ENCODE results near the gene CTRB1. TPM values are rescaled to one million over a fixed set of nuclear protein-coding genes. Genes with fewer than 3 reads are reported as not detected.

Gene CTRB1
- total and polyA plus RNA-seq, 10 donors = 0.59 to 25.2 (median 2.5) TPM; not detected in 2

- peak; percentile 51 for DNase-seq
- intact Hi-C loops (cut with DNase I; ENCODE audit: low total_unique reads) = loop anchor here (5.0 kb wide), 1 partner anchor 206 kb away; no protein-coding TSS in a partner anchor
- TF ChIP-seq POLR2A (IDR thresholded peaks at IDR 0.05) = no peak
- TF ChIP-seq, protein P1, sequence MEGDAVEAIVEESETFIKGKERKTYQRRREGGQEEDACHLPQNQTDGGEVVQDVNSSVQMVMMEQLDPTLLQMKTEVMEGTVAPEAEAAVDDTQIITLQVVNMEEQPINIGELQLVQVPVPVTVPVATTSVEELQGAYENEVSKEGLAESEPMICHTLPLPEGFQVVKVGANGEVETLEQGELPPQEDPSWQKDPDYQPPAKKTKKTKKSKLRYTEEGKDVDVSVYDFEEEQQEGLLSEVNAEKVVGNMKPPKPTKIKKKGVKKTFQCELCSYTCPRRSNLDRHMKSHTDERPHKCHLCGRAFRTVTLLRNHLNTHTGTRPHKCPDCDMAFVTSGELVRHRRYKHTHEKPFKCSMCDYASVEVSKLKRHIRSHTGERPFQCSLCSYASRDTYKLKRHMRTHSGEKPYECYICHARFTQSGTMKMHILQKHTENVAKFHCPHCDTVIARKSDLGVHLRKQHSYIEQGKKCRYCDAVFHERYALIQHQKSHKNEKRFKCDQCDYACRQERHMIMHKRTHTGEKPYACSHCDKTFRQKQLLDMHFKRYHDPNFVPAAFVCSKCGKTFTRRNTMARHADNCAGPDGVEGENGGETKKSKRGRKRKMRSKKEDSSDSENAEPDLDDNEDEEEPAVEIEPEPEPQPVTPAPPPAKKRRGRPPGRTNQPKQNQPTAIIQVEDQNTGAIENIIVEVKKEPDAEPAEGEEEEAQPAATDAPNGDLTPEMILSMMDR (IDR thresholded peaks at IDR 0.05 in 8 of 11, conservative IDR thresholded peaks at IDR 0.05 in 3 of 11) = no peak
- TF ChIP-seq POLR2AphosphoS5 (IDR thresholded peaks at IDR 0.05) = no peak
- WGBS, 5 donors = 80 to 86% (median 84%) methylated on average over 24 of the region's 24 CpGs
- Histone ChIP-seq H3K9me3 (no peaks in the 10 kb centered on the region), H3K4me1 (peaks cover 3 to 21% (median 6%) of the 10 kb centered on the region in 6 donors), H3K36me3 (no peaks in the 10 kb centered on the region), H3K4me3 (no peak overlapping the region), H3K27ac (no peak overlapping the region), H3K27me3 (replicated peaks in 1 of 7) (peaks cover 0 to 56% (median 8%) of the 10 kb centered on the region in 7 donors)
These were observed 22.7 kb upstream of the CTRB1 start for GRCh38 chr16:75195811-75196790.

GRCh38 chr16:75196836-75197235 lies 22.0 kb upstream of the CTRB1 start:
- H3K4me1 ChIP-seq = peaks cover 3 to 29% (median 6%) of the 10 kb centered on the region in 6 donors
- TF ChIP-seq POLR2AphosphoS5 (IDR thresholded peaks at IDR 0.05) = no peak
- TF ChIP-seq, protein P1 (IDR thresholded peaks at IDR 0.05 in 8 of 11, conservative IDR thresholded peaks at IDR 0.05 in 3 of 11) = no peak
- TF ChIP-seq POLR2A (IDR thresholded peaks at IDR 0.05) = no peak
- peaks cover 0 to 53% (median 8%) of the 10 kb centered on the region in 7 donors for H3K27me3 ChIP-seq (replicated peaks in 1 of 7)
- no peaks in the 10 kb centered on the region for H3K36me3 ChIP-seq
- peak; percentile 42 for DNase-seq
- 78 to 88% (median 81%) methylated on average over 6 to 9 of the region's 9 CpGs for WGBS, 5 donors
- no peak overlapping the region for H3K27ac ChIP-seq
- H3K9me3 ChIP-seq = no peaks in the 10 kb centered on the region
- intact Hi-C loops (cut with DNase I; ENCODE audit: low total_unique reads) = loop anchor here (5.0 kb wide), 1 partner anchor 205 kb away; no protein-coding TSS in a partner anchor
- no peak overlapping the region for H3K4me3 ChIP-seq

GRCh38 chr16:75197522-75198134 lies 21.2 kb upstream of the CTRB1 start:
- TF ChIP-seq, protein P1 (IDR thresholded peaks at IDR 0.05 in 8 of 11, conservative IDR thresholded peaks at IDR 0.05 in 3 of 11) = no peak
- TF ChIP-seq POLR2A (IDR thresholded peaks at IDR 0.05) = no peak
- TF ChIP-seq POLR2AphosphoS5 (IDR thresholded peaks at IDR 0.05) = no peak
- Histone ChIP-seq H3K4me1 (peaks cover 3 to 30% (median 6%) of the 10 kb centered on the region in 6 donors), H3K9me3 (no peaks in the 10 kb centered on the region), H3K36me3 (no peaks in the 10 kb centered on the region), H3K4me3 (no peak overlapping the region), H3K27ac (no peak overlapping the region), H3K27me3 (replicated peaks in 1 of 7) (peaks cover 0 to 58% (median 8%) of the 10 kb centered on the region in 7 donors)
- intact Hi-C loops (cut with DNase I; ENCODE audit: low total_unique reads) = loop anchor here (5.0 kb wide), 1 partner anchor 205 kb away; no protein-coding TSS in a partner anchor
- DNase-seq = peak; percentile 23
- WGBS, 5 donors = 42 to 61% (median 48%) methylated on average over 14 of the region's 14 CpGs
